ENCODE results near the gene SCFD1.
"Not testable (repeated sequence)": the region's sequence is repeated elsewhere in the genome, so short reads cannot be mapped to it uniquely, and the experiment has no call there.

DNA sequence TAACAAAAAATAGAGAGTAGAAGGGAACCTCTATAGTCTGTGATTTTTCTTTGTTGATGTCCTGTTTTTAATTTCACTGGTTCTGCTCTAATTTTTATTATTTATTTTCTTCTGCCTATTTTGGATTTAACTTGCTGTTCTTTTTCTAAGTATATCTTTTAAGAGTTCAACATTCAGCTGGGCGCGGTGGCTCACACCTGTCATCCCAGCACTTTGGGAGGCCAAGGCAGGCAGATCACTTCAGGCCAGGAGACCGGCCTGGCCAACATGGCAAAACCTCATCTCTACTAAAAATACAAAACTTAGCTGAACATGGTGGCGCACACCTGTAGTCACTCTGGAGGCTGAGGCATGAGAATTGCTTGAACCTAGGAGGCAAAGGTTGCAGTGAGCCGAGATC is 58.7 kb downstream of the SCFD1 start:
- TF ChIP-seq, protein P1, sequence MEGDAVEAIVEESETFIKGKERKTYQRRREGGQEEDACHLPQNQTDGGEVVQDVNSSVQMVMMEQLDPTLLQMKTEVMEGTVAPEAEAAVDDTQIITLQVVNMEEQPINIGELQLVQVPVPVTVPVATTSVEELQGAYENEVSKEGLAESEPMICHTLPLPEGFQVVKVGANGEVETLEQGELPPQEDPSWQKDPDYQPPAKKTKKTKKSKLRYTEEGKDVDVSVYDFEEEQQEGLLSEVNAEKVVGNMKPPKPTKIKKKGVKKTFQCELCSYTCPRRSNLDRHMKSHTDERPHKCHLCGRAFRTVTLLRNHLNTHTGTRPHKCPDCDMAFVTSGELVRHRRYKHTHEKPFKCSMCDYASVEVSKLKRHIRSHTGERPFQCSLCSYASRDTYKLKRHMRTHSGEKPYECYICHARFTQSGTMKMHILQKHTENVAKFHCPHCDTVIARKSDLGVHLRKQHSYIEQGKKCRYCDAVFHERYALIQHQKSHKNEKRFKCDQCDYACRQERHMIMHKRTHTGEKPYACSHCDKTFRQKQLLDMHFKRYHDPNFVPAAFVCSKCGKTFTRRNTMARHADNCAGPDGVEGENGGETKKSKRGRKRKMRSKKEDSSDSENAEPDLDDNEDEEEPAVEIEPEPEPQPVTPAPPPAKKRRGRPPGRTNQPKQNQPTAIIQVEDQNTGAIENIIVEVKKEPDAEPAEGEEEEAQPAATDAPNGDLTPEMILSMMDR (IDR thresholded peaks at IDR 0.05) = not testable (repeated sequence)
- not testable (repeated sequence) for TF ChIP-seq EP300 (IDR thresholded peaks at IDR 0.05)

All from upper lobe of left lung (tissue), 4 donors.